Ovary (tissue), 9 donors: ENCODE measurements around the gene TIRAP. TPM values are rescaled to one million over a fixed set of nuclear protein-coding genes. Genes with fewer than 3 reads are reported as not detected.
A peak's percentile ranks its signal among the peaks of the same experiment; 100 is the strongest.
"Not testable (repeated sequence)": the region's sequence is repeated elsewhere in the genome, so short reads cannot be mapped to it uniquely, and the experiment has no call there.

Source experiments
- DNase-seq, 5 donors: peaks; one replicate each; pipeline ENCODE4 v3.0.0-alpha.2; 2019 to 2020
- H3K27ac ChIP-seq, 2 donors: fragments of 200-600 bp; one replicate each; pipeline versions ENCODE4 v1.5.1 to v1.8.0; 2019 to 2022
- H3K27me3 ChIP-seq: fragments of 200-600 bp; one replicate; pipeline ENCODE4 v1.8.0; 2022
- H3K36me3 ChIP-seq: fragments of 200-600 bp; sonication (generic); one replicate; pipeline ENCODE4 v1.5.1; 2019
- H3K4me1 ChIP-seq: one replicate; pipeline ENCODE4 v1.8.1; 2013; ENCODE audit warnings: mild to moderate bottlenecking, moderate library complexity; ENCODE audit not compliant: insufficient read depth
- H3K4me3 ChIP-seq: fragments of 200-600 bp; sonication (generic); one replicate; pipeline ENCODE4 v1.5.1; 2017
- H3K9me3 ChIP-seq, 2 donors: fragments of 200-600 bp in 1 of 2; sonication (generic) in 1 of 2; one replicate each; pipeline versions ENCODE4 v1.5.1 to v1.8.1; 2013 to 2019; ENCODE audit warnings: mild to moderate bottlenecking in 1 of 2, moderate library complexity in 1 of 2
- EP300 ChIP-seq: sonication (generic); formaldehyde crosslinking; IDR thresholded peaks from one replicate; pipeline ENCODE4 v1.6.1; 2017; ENCODE audit warnings: antibody characterized with exemption
- POLR2A ChIP-seq: fragments of 450-650 bp; IDR thresholded peaks from one replicate; pipeline ENCODE4 v1.6.1; 2017; ENCODE audit warnings: antibody characterized with exemption, mild to moderate bottlenecking, moderate library complexity
- WGBS, 3 donors: extraction: QIAGEN DNeasy Blood & Tissue Kit in 1 of 3; methylation state at CpG; one replicate each; pipeline versions ENCODE4 v1.1.5 to v1.1.7; 2013 to 2017; 5-methylcytosine and 5-hydroxymethylcytosine counted together
- intact Hi-C, 4 donors: fragments of 100-400 bp; cut with DNase I; formaldehyde crosslinking; loops; one replicate each; pipeline versions ENCODE4 v1.11.0 to v1.15.1; 2022 to 2023
- polyA plus RNA-seq, 2 donors: library from polyadenylated mRNA; stranded (reverse); fragments of 200-250 nt in 1 of 2; fragments of 350-450 nt in 1 of 2; fragmentation: Illumina TruSeq in 1 of 2; extraction: RNeasy Lipid Tissue Mini Kit (QIAGEN cat#74804) in 1 of 2; gene quantifications; one replicate each; pipeline ENCODE4 v1.2.3, GENCODE V29; 2013 to 2014
- total RNA-seq, 7 donors: library from RNA; depleted of rRNA in 2 of 7; stranded (reverse); fragments of >200 nt in 2 of 7; fragmentation: NEBNext Ultra II Directional in 3 of 7; extraction: Animal tissue kit (Norgen Biotek cat#: 25700) in 3 of 7; gene quantifications; one replicate each; pipeline versions ENCODE4 v1.1.0 to v1.2.4, GENCODE V29; 2016 to 2023
- TF ChIP-seq, protein P1 (sequence below), 3 donors: fragments of 450-650 bp in 2 of 3; fragments of 200-600 bp in 1 of 3; IDR thresholded peaks; one replicate each; pipeline versions ENCODE4 v1.5.1 to v1.8.0; 2016 to 2022; ENCODE audit warnings: antibody characterized with exemption in 3 of 3, mild to moderate bottlenecking in 1 of 3
- donor health status: DM: no; HTN: no; CAD: no; lungs with moderate emphysema.
- donor health status: DM: no; HTN: no; CAD: no.
- donor health status: Bipolar disorder and iron deficiency.
- donor health status: DM: yes; HTN: yes; CAD: no.
- donor health status: DM: no; HTN: no; CAD: no.
- donor health status: DM: yes; HTN: yes; CAD: no.

The TIRAP gene
- total and polyA plus RNA-seq, 9 donors: 7.6 to 16.0 (median 14.5) TPM

- 80 to 93% (median 82%) methylated on average over 4 of the region's 4 CpGs for WGBS, 3 donors
- intact Hi-C loops: loop anchor here in 3 of 4 donors (2.0 to 10.0 kb wide), 4 partner anchors 47 to 689 kb away; partner anchors contain the start of gene ST3GAL4 (in 1 of the 3)
- H3K4me1 ChIP-seq: peaks cover 8% of the 10 kb centered on the region
- TF ChIP-seq EP300: no peak
- TF ChIP-seq, protein P1, sequence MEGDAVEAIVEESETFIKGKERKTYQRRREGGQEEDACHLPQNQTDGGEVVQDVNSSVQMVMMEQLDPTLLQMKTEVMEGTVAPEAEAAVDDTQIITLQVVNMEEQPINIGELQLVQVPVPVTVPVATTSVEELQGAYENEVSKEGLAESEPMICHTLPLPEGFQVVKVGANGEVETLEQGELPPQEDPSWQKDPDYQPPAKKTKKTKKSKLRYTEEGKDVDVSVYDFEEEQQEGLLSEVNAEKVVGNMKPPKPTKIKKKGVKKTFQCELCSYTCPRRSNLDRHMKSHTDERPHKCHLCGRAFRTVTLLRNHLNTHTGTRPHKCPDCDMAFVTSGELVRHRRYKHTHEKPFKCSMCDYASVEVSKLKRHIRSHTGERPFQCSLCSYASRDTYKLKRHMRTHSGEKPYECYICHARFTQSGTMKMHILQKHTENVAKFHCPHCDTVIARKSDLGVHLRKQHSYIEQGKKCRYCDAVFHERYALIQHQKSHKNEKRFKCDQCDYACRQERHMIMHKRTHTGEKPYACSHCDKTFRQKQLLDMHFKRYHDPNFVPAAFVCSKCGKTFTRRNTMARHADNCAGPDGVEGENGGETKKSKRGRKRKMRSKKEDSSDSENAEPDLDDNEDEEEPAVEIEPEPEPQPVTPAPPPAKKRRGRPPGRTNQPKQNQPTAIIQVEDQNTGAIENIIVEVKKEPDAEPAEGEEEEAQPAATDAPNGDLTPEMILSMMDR (IDR thresholded peaks at IDR 0.05): no peak
- no peak for TF ChIP-seq POLR2A
- DNase-seq: peak in 1 of 5 donors; percentile 22
- H3K4me3 ChIP-seq: no peak overlapping the region
- H3K9me3 ChIP-seq: no peaks in the 10 kb centered on the region
- H3K36me3 ChIP-seq: no peaks in the 10 kb centered on the region
- H3K27ac ChIP-seq: no peak overlapping the region
- H3K27me3 ChIP-seq: no peaks in the 10 kb centered on the region
Observed at GRCh38 chr11:126305699-126306098, 22.8 kb downstream of the TIRAP start.

- Histone ChIP-seq H3K4me1 (peaks cover 8% of the 10 kb centered on the region), H3K27me3 (no peaks in the 10 kb centered on the region), H3K27ac (no peak overlapping the region), H3K36me3 (no peaks in the 10 kb centered on the region), H3K4me3 (no peak overlapping the region), H3K9me3 (no peaks in the 10 kb centered on the region)
- TF ChIP-seq, protein P1 (IDR thresholded peaks at IDR 0.05): peak in 1 of 3 donors; percentile 42
- TF ChIP-seq EP300: no peak
- DNase-seq: peak in 2 of 5 donors; percentile 37 to 48
- 12 to 20% (median 15%) methylated on average over 5 of the region's 5 CpGs for WGBS, 3 donors
- intact Hi-C loops: loop anchor here in 2 of 4 donors (2.0 to 10.0 kb wide), 4 partner anchors 47 to 687 kb away; partner anchors contain the start of gene ST3GAL4 (in 1 of the 2)
Observed at GRCh38 chr11:126307706-126308105, 24.8 kb downstream of the TIRAP start.

- H3K4me3 ChIP-seq: no peak overlapping the region
- H3K36me3 ChIP-seq: no peaks in the 10 kb centered on the region
- no peaks in the 10 kb centered on the region for H3K9me3 ChIP-seq
- 81 to 86% (median 83%) methylated on average over 4 of the region's 4 CpGs for WGBS, 3 donors
- TF ChIP-seq POLR2A: no peak
- no peak for TF ChIP-seq EP300
- TF ChIP-seq, protein P1 (IDR thresholded peaks at IDR 0.05): no peak
- no peaks in the 10 kb centered on the region for H3K27me3 ChIP-seq
- no peak overlapping the region for H3K27ac ChIP-seq
- DNase-seq: peak in 1 of 5 donors; percentile 12
- intact Hi-C loops: loop anchor here in 2 of 4 donors (2.0 to 10.0 kb wide), 4 partner anchors 47 to 687 kb away; partner anchors contain the start of gene ST3GAL4 (in 1 of the 2)
- peaks cover 7% of the 10 kb centered on the region for H3K4me1 ChIP-seq
Observed at GRCh38 chr11:126308271-126308671, 25.4 kb downstream of the TIRAP start.

DNA sequence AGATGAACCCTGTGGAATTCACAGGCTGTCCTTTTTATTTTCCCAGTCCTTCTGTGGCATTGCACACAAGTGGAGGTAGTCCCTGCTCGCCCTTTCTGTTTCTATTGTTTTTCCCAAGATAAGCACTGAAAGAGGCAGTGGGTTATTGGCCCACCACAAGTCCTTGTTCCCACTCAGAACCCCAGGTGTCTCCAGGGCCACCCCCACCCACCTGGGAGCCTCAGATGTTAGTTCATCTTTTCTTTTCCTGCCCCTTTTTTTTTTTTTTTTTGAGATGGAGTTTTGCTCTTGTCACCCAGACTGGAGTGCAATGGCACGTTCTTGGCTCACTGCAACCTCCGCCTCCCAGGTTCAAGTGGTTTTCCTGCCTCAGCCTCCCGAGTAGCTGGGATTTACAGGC is 25.9 kb downstream of the TIRAP start:
- intact Hi-C loops: loop anchor here in 2 of 4 donors (2.0 to 10.0 kb wide), 4 partner anchors 46 to 686 kb away; partner anchors contain the start of gene ST3GAL4 (in 1 of the 2)
- WGBS, 3 donors: 90 to 98% (median 97%) methylated on average over 4 of the region's 4 CpGs
- not testable (repeated sequence) for H3K4me1 ChIP-seq

More for the DNA sequence above, 25.9 kb downstream of the TIRAP start:
- H3K27ac ChIP-seq, H3K36me3 ChIP-seq, H3K9me3 ChIP-seq, H3K27me3 ChIP-seq, H3K4me3 ChIP-seq: not testable (repeated sequence)
- peak in 1 of 5 donors; percentile 27 for DNase-seq
